GM12801 (cell line): Measurements from ENCODE around the gene TMEM52.

Experiments used
- CTCF ChIP-seq: IDR thresholded peaks from one replicate; pipeline ENCODE4 v1.5.1; 2011; ENCODE audit warnings: control low read depth; ENCODE audit not compliant: insufficient read length; ENCODE audit errors: extremely low read depth

TMEM52 gene

GRCh38 chr1:1962752-1963151 is 43.7 kb upstream of the TMEM52 start:
- no peak for TF ChIP-seq CTCF

- TF ChIP-seq CTCF = no peak
Measured at GRCh38 chr1:1960480-1961196, 41.6 kb upstream of the TMEM52 start.

GRCh38 chr1:1959840-1960479 is 40.9 kb upstream of the TMEM52 start:
- TF ChIP-seq CTCF = no peak

GRCh38 chr1:1959459-1959839 is 40.4 kb upstream of the TMEM52 start:
- no peak for TF ChIP-seq CTCF

- no peak for TF ChIP-seq CTCF
Measured at GRCh38 chr1:1958071-1958541, 39.0 kb upstream of the TMEM52 start.

- TF ChIP-seq CTCF = no peak
Measured at GRCh38 chr1:1957533-1957961, 38.5 kb upstream of the TMEM52 start.

GRCh38 chr1:1956586-1957532 is 37.8 kb upstream of the TMEM52 start:
- no peak for TF ChIP-seq CTCF
